ENCODE data around the gene MIB1.

Gene MIB1

DNA sequence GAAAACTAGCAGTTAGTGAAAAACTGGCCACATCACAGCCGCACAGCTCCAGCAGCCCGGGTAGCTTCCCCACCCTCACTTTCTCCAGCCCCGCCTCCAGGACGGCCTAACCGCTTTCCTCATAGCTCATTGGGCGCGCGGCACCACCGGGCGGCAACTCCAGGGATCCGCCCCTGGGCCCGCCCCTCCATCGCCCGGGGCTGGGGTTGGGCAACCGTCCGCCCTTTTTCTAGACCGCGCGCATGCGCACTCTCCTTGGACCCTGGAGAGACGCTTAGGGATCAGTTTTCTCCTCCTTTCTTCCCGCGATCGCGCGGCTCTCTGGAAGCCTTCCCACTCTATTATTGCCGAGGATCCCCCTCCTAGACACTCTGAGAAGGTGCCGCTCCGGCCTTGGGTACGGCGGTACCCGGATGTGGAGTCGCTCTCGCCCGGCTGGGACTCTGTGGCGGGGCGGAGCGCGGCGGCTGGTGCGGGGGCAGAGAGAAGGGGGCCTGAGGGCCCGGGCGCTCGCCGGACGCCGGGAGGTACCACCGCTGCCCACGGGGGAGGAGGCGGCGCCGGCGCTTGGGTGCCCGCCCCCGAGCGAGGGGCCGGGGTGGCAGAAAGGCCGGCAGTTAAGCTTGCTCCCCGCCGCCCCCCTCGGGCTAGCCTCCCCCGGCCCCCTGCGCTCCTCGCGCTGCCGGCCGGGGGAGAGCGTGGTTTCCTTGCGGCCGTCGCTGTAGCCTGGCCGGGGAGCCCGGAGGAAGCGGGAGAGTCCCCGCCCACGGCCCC is at the start of gene MIB1:
Gene MIB1 (plus strand): TSS at position 255 of the 774 bp plus-strand sequence. CDS start 792 bp downstream, outside the sequence.
- DNase-seq (ENCODE audit: low spot score): peak; percentile 99
- H3K27ac ChIP-seq: peak within 1 kb of the TSS; percentile 97
- H3K4me3 ChIP-seq: peak within 1 kb of the TSS; percentile 86
- TF ChIP-seq CTCF (IDR thresholded peaks at IDR 0.05): no peak

GRCh38 chr18:21693322-21693721 is 47.3 kb upstream of the MIB1 start:
- no peak for DNase-seq (ENCODE audit: low spot score)
- no peak for TF ChIP-seq CTCF (IDR thresholded peaks at IDR 0.05)
- H3K4me3 ChIP-seq: no peak overlapping the region
- H3K27ac ChIP-seq: no peak overlapping the region

DNA sequence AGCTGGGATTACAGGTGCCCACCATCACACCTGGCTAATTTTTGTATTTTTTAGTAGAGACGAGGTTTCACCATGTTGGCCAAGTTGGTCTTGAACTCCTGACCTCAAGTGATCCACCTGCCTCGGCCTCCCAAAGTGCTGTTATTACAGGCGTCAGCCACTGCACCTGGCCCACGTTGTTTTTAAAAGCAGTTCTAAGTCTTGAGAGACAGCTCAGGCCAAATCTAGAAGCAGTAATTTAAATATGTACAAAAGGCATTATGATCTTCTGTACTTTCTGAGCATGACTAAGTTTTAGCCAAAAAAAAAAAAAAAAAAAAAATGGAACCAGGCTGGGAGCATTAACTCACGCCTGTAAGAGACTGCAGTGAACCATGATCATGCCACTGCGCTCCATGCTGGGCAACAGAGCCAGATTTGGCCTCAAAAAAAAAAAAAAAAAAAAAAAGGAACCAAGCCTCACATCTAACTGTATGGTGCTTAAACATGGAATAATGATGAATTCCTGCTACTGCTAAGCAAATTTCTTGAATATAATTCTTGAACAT is 40.0 kb upstream of the MIB1 start:
- H3K27ac ChIP-seq: no peak overlapping the region
- no peak for TF ChIP-seq CTCF (IDR thresholded peaks at IDR 0.05)
- no peak for DNase-seq (ENCODE audit: low spot score)
- H3K4me3 ChIP-seq: no peak overlapping the region

GRCh38 chr18:21701621-21702020 is 39.0 kb upstream of the MIB1 start:
- H3K4me3 ChIP-seq: no peak overlapping the region
- no peak for DNase-seq (ENCODE audit: low spot score)
- H3K27ac ChIP-seq: no peak overlapping the region
- no peak for TF ChIP-seq CTCF (IDR thresholded peaks at IDR 0.05)

DNA sequence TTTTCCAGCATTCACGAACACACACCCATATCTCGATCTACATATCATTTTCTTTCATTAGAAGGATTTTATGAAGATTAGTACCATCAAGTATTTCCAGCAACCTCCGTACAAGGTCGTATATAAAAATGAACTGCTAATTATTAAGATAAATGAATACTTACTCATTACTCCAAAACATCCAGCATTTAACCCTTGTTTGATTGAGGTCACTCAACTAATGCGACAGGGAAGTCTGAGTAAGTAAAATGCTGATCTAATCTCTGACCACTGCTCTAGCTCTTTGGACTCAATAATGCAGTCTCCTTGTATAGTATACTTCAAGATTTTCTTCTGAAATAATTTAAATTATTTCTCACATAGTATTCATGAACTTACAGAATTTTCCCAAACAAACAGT is 38.0 kb upstream of the MIB1 start:
- Histone ChIP-seq H3K4me3 (no peak overlapping the region), H3K27ac (no peak overlapping the region)
- no peak for DNase-seq (ENCODE audit: low spot score)
- no peak for TF ChIP-seq CTCF (IDR thresholded peaks at IDR 0.05)

DNA sequence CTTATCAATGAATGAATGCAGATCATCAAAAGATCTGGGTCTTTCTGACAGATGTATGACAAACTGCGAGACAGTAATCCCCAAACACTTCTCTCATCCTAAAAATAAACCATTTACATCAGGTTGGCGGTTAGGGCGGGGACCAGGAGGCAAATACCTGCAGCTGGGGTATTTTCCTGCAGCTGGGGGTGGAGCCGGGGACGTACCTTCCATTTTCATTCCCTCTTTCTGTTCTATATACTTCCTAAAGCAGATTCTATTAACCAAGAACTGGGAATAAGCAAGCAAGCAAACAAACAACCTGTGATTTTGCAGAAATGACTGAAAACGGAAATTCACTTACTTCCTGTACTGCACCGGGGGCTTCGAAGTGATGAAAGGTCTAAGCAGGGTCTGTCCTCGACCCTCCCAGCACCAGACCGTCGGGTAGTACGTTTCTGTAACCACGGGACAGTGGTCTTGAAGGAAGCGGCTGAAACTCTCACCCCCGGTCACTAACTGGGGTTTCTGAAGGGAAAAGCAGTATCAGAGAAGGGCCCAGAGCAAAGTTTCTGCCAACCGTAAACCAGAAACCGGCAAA is 37.3 kb upstream of the MIB1 start:
- DNase-seq (ENCODE audit: low spot score): no peak
- TF ChIP-seq CTCF (IDR thresholded peaks at IDR 0.05): no peak
- H3K27ac ChIP-seq: peak overlapping the region; percentile 81 to 95
- peak overlapping the region; percentile 82 for H3K4me3 ChIP-seq

Data from coronary artery (tissue), 2 donors.